GM23248 (cell line): Measurements from ENCODE around the gene CEBPG.

ENCODE experiments used
- EZH2 ChIP-seq: fragments of 200-600 bp; sonication (generic); IDR thresholded peaks from 2 replicates; pipeline ENCODE4 v1.6.1; 2018; ENCODE audit warnings: antibody characterized with exemption, mild to moderate bottlenecking; ENCODE audit not compliant: insufficient read depth, poor library complexity, severe bottlenecking
- EZH2phosphoT487 ChIP-seq: fragments of 200-600 bp; sonication (generic); IDR thresholded peaks from 2 replicates; pipeline ENCODE4 v1.6.1; 2018; ENCODE audit warnings: antibody characterized with exemption, moderate library complexity, mild to moderate bottlenecking, low read depth; ENCODE audit not compliant: insufficient read depth

GRCh38 chr19:33390101-33390907 lies 16.8 kb downstream of the CEBPG start:
- TF ChIP-seq EZH2phosphoT487: no peak
- no peak for TF ChIP-seq EZH2
